HepG2 (cell line): ENCODE measurements around the gene RNF114. TPM values are rescaled to one million over a fixed set of nuclear protein-coding genes. Genes with fewer than 3 reads are reported as not detected.

Experiments
- ARID2 ChIP-seq: sonication (generic); formaldehyde crosslinking; IDR thresholded peaks from 2 replicates; pipeline ENCODE4 v1.8.1; 2022; ENCODE audit warnings: mild to moderate bottlenecking, missing genetic modification reagents, borderline replicate concordance
- ATF1 ChIP-seq: IDR thresholded peaks from 2 replicates; pipeline ENCODE4 v1.6.1; 2016; ENCODE audit warnings: mild to moderate bottlenecking, control low read depth
- BCLAF1 ChIP-seq: fragments of 450-650 bp; IDR thresholded peaks from 2 replicates; pipeline ENCODE4 v1.6.1; 2017; ENCODE audit warnings: mild to moderate bottlenecking
- FOXK1 ChIP-seq: sonication (generic); formaldehyde crosslinking; IDR thresholded peaks from 2 replicates; pipeline ENCODE4 v1.4.0; 2020; ENCODE audit warnings: low read depth, missing genetic modification reagents, borderline replicate concordance
- FOXO4 ChIP-seq: sonication (generic); formaldehyde crosslinking; conservative IDR thresholded peaks from 2 replicates; pipeline ENCODE4 v1.8.1; 2023; ENCODE audit warnings: missing genetic modification reagents
- GZF1 ChIP-seq: sonication (generic); formaldehyde crosslinking; IDR thresholded peaks from 2 replicates; pipeline ENCODE4 v1.5.1; 2020; ENCODE audit warnings: mild to moderate bottlenecking, missing genetic modification reagents
- KDM6A ChIP-seq: IDR thresholded peaks from 2 replicates; pipeline ENCODE4 v1.6.1; 2016; ENCODE audit warnings: low read depth
- KLF9 ChIP-seq: IDR thresholded peaks from 2 replicates; pipeline ENCODE4 v1.6.1; 2016; ENCODE audit warnings: low read depth
- REPIN1 ChIP-seq: sonication (generic); formaldehyde crosslinking; IDR thresholded peaks from 2 replicates; pipeline ENCODE4 v1.8.0; 2022; ENCODE audit warnings: missing genetic modification reagents, low read depth, mild to moderate bottlenecking, borderline replicate concordance
- TFAP4 ChIP-seq: sonication (generic); IDR thresholded peaks from 2 replicates; pipeline ENCODE4 v1.6.1; 2016; ENCODE audit warnings: low read depth, borderline replicate concordance
- ZNF274 ChIP-seq: sonication (generic); formaldehyde crosslinking; IDR thresholded peaks from 2 replicates; pipeline ENCODE4 v1.5.1; 2020; ENCODE audit warnings: mild to moderate bottlenecking, missing genetic modification reagents
- ZNF292 ChIP-seq: sonication (generic); formaldehyde crosslinking; IDR thresholded peaks from 2 replicates; pipeline ENCODE4 v1.8.1; 2022; ENCODE audit warnings: mild to moderate bottlenecking, low read depth, missing genetic modification reagents, borderline replicate concordance
- ZNF724P ChIP-seq: sonication (generic); formaldehyde crosslinking; IDR thresholded peaks from 2 replicates; pipeline ENCODE4 v1.8.0; 2022; ENCODE audit warnings: missing genetic modification reagents, borderline replicate concordance
- ZNF775 ChIP-seq: sonication (generic); formaldehyde crosslinking; IDR thresholded peaks from 2 replicates; pipeline ENCODE4 v1.4.0; 2020; ENCODE audit warnings: missing genetic modification reagents, mild to moderate bottlenecking, moderate library complexity, borderline replicate concordance
- polyA plus RNA-seq, 8 experiments: library from polyadenylated mRNA; depleted of rRNA in 3 of 8; stranded (reverse) in 7 of 8; unstranded in 1 of 8; fragments of >200 nt; fragmentation: Illumina TruSeq in 4 of 8; extraction: Trizol in 4 of 8; gene quantifications; 2 replicates each; pipeline versions ENCODE4 v1.2.1 to v1.2.3, GENCODE V29; 2011 to 2016; ENCODE audit warnings: low read depth in 4 of 8, missing spikeins in 1 of 8, mixed read lengths in 1 of 8; ENCODE audit not compliant: insufficient read depth in 1 of 8
- total RNA-seq, 5 experiments: library from RNA; depleted of rRNA; stranded (reverse); fragments of >200 nt; fragmentation: Illumina TruSeq; extraction: Trizol; gene quantifications; 2 replicates each; pipeline ENCODE4 v1.2.3, GENCODE V29; 2016; ENCODE audit warnings: low read depth in 1 of 5
- TF ChIP-seq, protein P1 (sequence below): sonication (generic); formaldehyde crosslinking; IDR thresholded peaks from 2 replicates; pipeline ENCODE4 v1.4.0; 2020; ENCODE audit warnings: mild to moderate bottlenecking, missing genetic modification reagents
- TF ChIP-seq, protein P2 (sequence below): sonication (generic); formaldehyde crosslinking; IDR thresholded peaks from 2 replicates; pipeline ENCODE4 v1.4.0; 2020; ENCODE audit warnings: missing genetic modification reagents, borderline replicate concordance

The RNF114 gene
- total and polyA plus RNA-seq, 2 of the 13 experiments (the other 11 are each of a cell fraction or from before 2014, with no cell fraction given), result 119 to 126 TPM

- TF ChIP-seq ZNF724P (peak; percentile 97; the same call in 1 of the 2 replicates), ARID2 (CRISPR knock-in tag) (peak; percentile 48; the same call in 1 of the 2 replicates), ATF1 (CRISPR knock-in tag) (no peak), BCLAF1 (no peak), ZNF292 (CRISPR knock-in tag) (no peak; the same call in 1 of the 2 replicates), REPIN1 (CRISPR knock-in tag) (no peak), FOXK1 (CRISPR knock-in tag) (peak; percentile 42; the same call in 1 of the 2 replicates), KDM6A (CRISPR knock-in tag) (no peak), TFAP4 (peak; percentile 67), ZNF274 (CRISPR knock-in tag) (peak; percentile 87), GZF1 (0 out of 2 replicates have a peak, but pooled peaks have one; percentile 43), FOXO4 (CRISPR knock-in tag) (peak; percentile 95; the same call in 1 of the 2 replicates), ZNF775 (CRISPR knock-in tag) (no peak; the same call in 1 of the 2 replicates), KLF9 (peak; percentile 64; the same call in 1 of the 2 replicates)
- TF ChIP-seq, protein P1, sequence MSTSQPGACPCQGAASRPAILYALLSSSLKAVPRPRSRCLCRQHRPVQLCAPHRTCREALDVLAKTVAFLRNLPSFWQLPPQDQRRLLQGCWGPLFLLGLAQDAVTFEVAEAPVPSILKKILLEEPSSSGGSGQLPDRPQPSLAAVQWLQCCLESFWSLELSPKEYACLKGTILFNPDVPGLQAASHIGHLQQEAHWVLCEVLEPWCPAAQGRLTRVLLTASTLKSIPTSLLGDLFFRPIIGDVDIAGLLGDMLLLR (CRISPR knock-in tag), result peak; percentile 96
- TF ChIP-seq, protein P2, sequence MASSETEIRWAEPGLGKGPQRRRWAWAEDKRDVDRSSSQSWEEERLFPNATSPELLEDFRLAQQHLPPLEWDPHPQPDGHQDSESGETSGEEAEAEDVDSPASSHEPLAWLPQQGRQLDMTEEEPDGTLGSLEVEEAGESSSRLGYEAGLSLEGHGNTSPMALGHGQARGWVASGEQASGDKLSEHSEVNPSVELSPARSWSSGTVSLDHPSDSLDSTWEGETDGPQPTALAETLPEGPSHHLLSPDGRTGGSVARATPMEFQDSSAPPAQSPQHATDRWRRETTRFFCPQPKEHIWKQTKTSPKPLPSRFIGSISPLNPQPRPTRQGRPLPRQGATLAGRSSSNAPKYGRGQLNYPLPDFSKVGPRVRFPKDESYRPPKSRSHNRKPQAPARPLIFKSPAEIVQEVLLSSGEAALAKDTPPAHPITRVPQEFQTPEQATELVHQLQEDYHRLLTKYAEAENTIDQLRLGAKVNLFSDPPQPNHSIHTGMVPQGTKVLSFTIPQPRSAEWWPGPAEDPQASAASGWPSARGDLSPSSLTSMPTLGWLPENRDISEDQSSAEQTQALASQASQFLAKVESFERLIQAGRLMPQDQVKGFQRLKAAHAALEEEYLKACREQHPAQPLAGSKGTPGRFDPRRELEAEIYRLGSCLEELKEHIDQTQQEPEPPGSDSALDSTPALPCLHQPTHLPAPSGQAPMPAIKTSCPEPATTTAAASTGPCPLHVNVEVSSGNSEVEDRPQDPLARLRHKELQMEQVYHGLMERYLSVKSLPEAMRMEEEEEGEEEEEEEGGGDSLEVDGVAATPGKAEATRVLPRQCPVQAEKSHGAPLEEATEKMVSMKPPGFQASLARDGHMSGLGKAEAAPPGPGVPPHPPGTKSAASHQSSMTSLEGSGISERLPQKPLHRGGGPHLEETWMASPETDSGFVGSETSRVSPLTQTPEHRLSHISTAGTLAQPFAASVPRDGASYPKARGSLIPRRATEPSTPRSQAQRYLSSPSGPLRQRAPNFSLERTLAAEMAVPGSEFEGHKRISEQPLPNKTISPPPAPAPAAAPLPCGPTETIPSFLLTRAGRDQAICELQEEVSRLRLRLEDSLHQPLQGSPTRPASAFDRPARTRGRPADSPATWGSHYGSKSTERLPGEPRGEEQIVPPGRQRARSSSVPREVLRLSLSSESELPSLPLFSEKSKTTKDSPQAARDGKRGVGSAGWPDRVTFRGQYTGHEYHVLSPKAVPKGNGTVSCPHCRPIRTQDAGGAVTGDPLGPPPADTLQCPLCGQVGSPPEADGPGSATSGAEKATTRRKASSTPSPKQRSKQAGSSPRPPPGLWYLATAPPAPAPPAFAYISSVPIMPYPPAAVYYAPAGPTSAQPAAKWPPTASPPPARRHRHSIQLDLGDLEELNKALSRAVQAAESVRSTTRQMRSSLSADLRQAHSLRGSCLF (CRISPR knock-in tag), result no peak; the same call in none of the 2 replicates
These were observed 46.3 kb downstream of the RNF114 start, which contains the start of gene SNAI1 (continued) for GRCh38 chr20:49982346-49983122.
